ENCODE data around the gene MEA1.

Gene MEA1

GRCh38 chr6:43038727-43039126 is 25.0 kb upstream of the MEA1 start:
- no peak for DNase-seq (ENCODE audit: low spot score)

GRCh38 chr6:43037706-43038105 is 24.0 kb upstream of the MEA1 start:
- DNase-seq (ENCODE audit: low spot score): no peak

GRCh38 chr6:43037197-43037596 is 23.5 kb upstream of the MEA1 start:
- no peak for DNase-seq (ENCODE audit: low spot score)

GRCh38 chr6:43036712-43037111 is 23.0 kb upstream of the MEA1 start:
- no peak for DNase-seq (ENCODE audit: low spot score)

- DNase-seq (ENCODE audit: low spot score): no peak
Observed at GRCh38 chr6:43035495-43036194, 21.9 kb upstream of the MEA1 start.

GRCh38 chr6:43034190-43034525 is 20.4 kb upstream of the MEA1 start:
- DNase-seq (ENCODE audit: low spot score): no peak

- DNase-seq (ENCODE audit: low spot score): no peak
Observed at GRCh38 chr6:43033496-43034189, 19.9 kb upstream of the MEA1 start.

- DNase-seq (ENCODE audit: low spot score): no peak
Observed at GRCh38 chr6:43032326-43032725, 18.6 kb upstream of the MEA1 start.

GRCh38 chr6:43029120-43029519 is 15.4 kb upstream of the MEA1 start:
- DNase-seq (ENCODE audit: low spot score): no peak

- DNase-seq (ENCODE audit: low spot score): no peak
Observed at GRCh38 chr6:43026365-43026764, 12.6 kb upstream of the MEA1 start.

- no peak for DNase-seq (ENCODE audit: low spot score)
Observed at GRCh38 chr6:43024436-43024835, 10.7 kb upstream of the MEA1 start.

GRCh38 chr6:43021270-43022047 is 7.7 kb upstream of the MEA1 start, which contains the start of gene RRP36:
RRP36 (plus strand) TSS chr6:43021623; CDS start chr6:43021655, 32 bp downstream.
- peak; percentile 89 for DNase-seq (ENCODE audit: low spot score)

GRCh38 chr6:43020847-43021246 is 7.1 kb upstream of the MEA1 start:
- DNase-seq (ENCODE audit: low spot score): no peak

- no peak for DNase-seq (ENCODE audit: low spot score)
Observed at GRCh38 chr6:43020052-43020705, 6.4 kb upstream of the MEA1 start.

GRCh38 chr6:43019152-43019551 is 5.4 kb upstream of the MEA1 start:
- DNase-seq (ENCODE audit: low spot score): no peak

- DNase-seq (ENCODE audit: low spot score): no peak
Observed at GRCh38 chr6:43016943-43017334, 3.2 kb upstream of the MEA1 start.

- DNase-seq (ENCODE audit: low spot score): no peak
Observed at GRCh38 chr6:43016176-43016942, 2.6 kb upstream of the MEA1 start.

GRCh38 chr6:43014434-43014909 is 726 bp upstream of the MEA1 start:
- DNase-seq (ENCODE audit: low spot score): no peak

GRCh38 chr6:43013097-43013842 is 476 bp downstream of the MEA1 start:
- no peak for DNase-seq (ENCODE audit: low spot score)

GRCh38 chr6:43012364-43012763 is 1.4 kb downstream of the MEA1 start:
- DNase-seq (ENCODE audit: low spot score): no peak

GRCh38 chr6:43011207-43011606 is 2.5 kb downstream of the MEA1 start:
- DNase-seq (ENCODE audit: low spot score): no peak
